Measurements from ENCODE around the gene SNAPC2.

SNAPC2 gene

DNA sequence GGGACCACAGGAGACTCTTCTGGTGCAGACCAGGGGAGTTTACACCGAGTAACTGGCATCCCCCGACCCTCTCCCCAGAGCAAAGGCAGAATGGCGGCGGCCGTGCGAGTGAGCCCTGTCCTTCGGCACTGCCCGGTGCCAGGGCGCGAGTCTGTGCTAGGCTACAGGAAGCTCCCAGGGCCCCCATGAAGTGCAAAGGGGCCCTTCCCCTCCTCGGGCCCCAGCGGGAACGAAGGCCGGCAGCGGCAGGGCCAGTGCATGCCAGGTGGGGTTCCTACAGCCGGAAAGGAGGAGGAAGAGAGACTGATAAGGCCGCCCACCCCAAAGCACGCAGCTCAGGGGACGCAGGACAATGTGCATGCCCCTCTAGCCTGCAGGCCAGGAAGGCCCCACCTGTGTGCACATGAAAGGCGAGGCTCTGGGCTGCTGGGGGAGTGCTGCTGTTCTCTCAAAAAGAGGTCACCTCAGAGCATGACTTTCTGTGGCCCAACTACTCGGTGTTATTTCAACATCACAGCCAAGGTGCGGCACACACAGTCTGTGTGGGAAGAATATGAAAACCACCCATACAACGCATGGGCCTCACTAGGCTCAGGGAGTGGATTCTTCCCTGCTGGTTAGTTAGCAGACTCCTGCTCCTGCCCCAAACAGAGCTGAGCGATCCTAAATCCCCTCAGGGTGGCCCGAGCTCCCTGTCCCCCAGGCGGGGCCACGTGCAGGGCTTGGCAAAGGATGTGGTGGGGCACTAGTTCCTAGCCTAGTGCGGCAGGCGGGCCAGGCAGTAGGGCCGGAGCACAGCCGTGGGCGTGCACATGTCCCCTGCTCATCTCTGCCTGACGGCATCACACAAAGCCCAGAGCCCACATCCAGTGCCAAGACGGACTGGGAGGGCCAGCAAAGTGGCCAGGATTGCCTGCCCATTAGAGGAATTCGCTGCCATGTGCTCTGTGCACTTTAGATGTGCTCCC lies 51.7 kb downstream of the SNAPC2 start:
- DNase-seq = no peak
